Stimulated activated CD8-positive, alpha-beta memory T cell treated with anti-CD3 and anti-CD28 coated beads, Interleukin-15, amount 100 ng/mL, for 24 hours (primary cell): ENCODE results near the gene PSME3.
A peak's percentile ranks its signal among the peaks of the same experiment; 100 is the strongest.

Source experiments
- DNase-seq: peaks from one replicate; pipeline ENCODE4 v3.0.0-alpha.2; 2020; ENCODE audit warnings: low read depth

Gene PSME3

DNA sequence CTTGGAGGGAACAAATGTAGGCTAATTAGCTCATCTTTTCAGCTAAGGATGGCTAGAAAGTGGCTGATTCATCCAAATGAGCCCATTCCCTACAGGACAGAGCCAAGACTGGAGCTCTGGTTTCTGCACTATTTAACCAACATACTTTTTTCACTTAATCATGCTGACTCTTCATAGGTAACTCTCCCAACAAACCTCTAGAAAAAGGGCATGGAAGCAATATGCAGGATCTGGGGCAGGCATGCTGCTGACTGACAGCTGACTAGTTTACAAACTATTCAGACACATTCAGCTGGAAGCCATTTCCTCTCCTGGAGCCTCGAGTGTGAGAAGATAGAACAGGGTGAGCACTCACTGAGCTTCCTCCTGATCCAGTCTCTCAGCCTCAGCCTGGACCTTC is 15.3 kb upstream of the PSME3 start:
- no peak for DNase-seq

- no peak for DNase-seq
These were observed 14.8 kb upstream of the PSME3 start for GRCh38 chr17:42818379-42818778.

GRCh38 chr17:42819939-42820535 is 13.2 kb upstream of the PSME3 start:
- peak; percentile 29 for DNase-seq

DNA sequence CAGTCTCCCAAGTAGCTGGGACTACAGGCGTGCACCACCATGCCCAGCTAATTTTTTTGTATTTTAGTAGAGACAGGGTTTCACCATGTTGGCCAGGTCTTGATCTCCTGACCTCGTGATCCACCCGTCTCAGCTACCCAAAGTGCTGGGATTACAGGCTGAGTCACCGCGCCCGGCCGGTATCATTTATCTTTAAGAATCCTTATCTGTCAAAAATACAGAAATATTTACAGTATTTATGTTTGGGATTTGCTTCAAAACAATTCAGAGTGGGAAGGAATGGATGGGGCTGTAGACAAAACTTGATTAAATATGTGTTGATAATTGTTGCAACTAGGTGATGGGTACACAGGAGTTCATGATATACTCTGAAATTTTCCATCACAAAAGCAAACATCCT is 12.0 kb upstream of the PSME3 start:
- no peak for DNase-seq

GRCh38 chr17:42827472-42827871 is 5.7 kb upstream of the PSME3 start:
- no peak for DNase-seq

DNA sequence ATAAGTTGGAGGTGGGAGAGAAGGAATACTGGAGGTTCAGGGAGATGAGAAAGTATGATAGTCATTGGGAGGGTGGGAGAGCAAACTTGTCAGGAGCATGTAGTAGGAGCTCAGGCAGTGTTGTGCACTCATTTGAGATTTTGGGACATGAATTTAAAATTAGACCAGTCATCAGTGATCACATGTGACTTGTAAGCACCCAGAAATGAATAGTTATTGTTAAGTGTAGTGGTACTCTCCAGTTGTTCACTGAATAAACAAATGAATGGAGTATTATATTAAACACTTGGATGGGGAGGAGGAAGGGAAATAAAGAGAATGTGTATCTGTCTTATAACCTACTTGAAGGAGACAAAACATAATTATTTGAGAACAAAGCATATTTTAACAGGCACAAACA is 2.2 kb upstream of the PSME3 start:
- no peak for DNase-seq

DNA sequence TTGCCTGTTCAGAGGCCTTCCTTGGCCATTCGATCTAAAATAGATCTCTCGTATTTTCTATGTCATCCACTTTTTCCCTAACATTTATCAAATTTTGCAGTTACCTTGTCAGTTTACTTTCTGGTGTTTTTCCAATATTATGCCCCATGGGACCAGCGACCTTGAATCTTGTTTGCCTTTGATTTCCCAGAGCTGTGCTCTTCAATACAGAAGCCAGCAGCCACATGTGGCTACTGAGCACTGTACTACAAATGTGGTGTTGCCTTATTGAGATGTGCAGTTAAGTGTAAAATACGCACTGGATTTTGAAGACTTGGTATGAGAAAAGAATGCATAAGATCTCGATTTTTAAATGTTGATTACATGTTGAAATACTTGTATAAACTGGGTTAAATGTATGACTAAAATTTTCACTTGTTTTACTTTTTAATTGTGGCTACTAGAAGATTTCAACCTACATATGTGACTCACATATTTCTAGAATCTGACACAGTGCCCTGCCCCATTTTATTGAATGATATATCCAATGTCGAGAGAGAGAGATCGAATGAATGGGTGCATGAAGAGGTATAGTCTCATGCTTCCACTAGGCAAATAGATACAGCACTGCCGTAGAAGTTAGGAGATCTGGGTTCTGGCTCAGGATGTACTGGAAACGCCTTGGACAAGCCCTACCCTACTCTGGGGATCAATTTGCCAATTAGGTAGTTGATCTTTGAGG is 824 bp upstream of the PSME3 start:
- no peak for DNase-seq

DNA sequence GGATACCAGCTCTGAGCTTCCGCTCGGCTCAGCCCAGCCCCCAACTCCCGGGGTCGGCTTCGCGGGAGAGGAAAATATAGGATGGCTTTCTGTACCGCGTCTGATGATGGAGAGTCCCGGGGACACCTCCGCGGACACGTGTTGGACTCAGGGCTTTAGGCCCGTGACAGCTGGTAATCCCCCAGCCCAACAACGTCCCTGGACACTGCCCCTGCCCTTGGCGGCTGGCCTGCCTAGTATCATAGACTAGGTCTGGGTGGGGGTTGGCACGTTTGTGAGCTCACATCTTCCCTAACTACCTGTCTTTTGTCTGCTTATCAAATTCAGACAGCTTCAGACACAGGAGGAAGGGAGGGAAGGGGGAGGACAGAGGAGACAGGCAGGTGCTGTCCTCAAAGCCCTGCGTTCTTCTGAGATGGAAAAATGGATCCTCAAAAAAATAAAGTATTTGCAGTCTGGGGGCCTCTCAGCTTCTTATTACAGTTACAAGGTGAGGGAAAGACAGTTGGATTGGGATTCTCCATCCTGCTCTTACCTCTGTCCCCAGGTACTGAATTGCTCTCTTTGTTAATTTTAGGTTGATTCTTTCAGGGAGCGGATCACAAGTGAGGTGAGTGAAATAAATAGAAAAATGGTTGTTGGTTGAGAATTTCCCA is 698 bp downstream of the PSME3 start:
- no peak for DNase-seq

DNA sequence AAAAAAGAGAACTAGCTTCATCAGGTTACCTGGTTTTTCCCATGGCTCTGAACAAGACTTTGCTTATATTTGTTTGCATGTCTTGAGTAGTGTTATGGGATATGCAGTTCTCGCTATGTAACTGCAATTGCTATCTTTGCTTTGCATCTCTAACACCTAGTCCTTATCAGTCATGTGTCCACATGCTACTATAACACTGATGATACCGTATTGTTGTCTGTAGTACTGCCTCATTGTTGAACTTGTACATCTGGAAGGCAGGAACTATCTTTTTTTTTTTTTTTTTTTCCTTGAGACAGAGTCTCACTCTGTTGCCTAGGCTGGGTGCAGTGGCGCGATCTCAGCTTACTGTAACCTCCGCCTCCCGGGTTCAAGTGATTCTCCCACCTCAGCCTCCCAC is 2.5 kb downstream of the PSME3 start:
- DNase-seq, result no peak

GRCh38 chr17:42841975-42842685 is 8.9 kb downstream of the PSME3 start:
- DNase-seq, result no peak

- DNase-seq, result no peak
These were observed 10.2 kb downstream of the PSME3 start for GRCh38 chr17:42843358-42843934.

GRCh38 chr17:42844271-42844670 is 11.1 kb downstream of the PSME3 start, which contains the start of gene AOC2:
Gene AOC2 (plus strand): TSS chr17:42844580. CDS start chr17:42844627, 47 bp downstream.
- DNase-seq, result no peak

DNA sequence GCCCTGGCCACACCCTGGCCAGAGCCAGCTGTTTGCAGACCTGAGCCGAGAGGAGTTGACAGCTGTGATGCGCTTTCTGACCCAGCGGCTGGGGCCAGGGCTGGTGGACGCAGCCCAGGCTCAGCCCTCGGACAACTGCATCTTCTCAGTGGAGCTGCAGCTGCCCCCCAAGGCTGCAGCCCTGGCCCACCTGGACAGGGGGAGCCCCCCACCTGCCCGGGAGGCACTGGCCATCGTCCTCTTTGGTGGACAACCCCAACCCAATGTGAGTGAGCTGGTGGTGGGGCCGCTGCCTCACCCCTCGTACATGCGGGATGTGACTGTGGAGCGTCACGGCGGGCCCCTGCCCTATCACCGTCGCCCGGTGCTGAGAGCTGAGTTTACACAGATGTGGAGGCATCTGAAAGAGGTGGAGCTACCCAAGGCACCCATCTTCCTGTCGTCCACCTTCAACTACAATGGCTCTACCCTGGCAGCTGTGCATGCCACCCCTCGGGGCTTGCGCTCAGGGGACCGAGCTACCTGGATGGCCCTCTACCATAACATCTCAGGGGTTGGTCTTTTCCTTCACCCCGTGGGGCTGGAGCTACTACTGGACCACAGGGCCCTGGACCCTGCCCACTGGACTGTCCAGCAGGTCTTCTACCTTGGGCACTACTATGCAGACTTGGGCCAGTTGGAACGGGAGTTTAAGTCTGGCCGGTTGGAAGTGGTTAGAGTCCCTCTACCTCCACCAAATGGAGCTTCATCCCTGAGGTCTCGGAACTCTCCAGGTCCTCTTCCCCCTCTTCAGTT is 11.8 kb downstream of the PSME3 start:
- no peak for DNase-seq

- no peak for DNase-seq
These were observed 12.3 kb downstream of the PSME3 start for GRCh38 chr17:42845556-42845917.

- no peak for DNase-seq
These were observed 12.9 kb downstream of the PSME3 start for GRCh38 chr17:42845918-42846593.

GRCh38 chr17:42846594-42847280 is 13.5 kb downstream of the PSME3 start:
- DNase-seq, result no peak

DNA sequence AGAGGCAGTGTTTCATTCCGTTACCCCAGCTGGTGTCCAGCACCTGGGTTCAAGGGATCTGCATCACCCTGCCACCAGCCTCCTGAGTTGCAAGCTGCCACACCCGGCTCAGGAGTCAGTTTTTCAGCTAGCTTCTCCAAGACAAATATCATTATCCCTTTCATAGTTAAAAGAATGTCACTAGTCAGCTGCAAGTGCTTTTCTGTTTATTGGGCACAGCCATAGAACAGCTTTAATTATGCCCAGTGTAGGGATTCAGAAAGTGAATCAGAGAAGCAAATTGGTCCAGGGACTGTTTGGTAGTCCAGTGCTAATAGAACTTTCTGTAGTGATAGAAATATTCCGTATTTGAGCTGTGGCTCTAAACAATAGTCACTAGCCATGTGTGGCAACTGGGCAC is 14.9 kb downstream of the PSME3 start:
- DNase-seq, result no peak

GRCh38 chr17:42849031-42849430 is 15.8 kb downstream of the PSME3 start:
- DNase-seq, result no peak

DNA sequence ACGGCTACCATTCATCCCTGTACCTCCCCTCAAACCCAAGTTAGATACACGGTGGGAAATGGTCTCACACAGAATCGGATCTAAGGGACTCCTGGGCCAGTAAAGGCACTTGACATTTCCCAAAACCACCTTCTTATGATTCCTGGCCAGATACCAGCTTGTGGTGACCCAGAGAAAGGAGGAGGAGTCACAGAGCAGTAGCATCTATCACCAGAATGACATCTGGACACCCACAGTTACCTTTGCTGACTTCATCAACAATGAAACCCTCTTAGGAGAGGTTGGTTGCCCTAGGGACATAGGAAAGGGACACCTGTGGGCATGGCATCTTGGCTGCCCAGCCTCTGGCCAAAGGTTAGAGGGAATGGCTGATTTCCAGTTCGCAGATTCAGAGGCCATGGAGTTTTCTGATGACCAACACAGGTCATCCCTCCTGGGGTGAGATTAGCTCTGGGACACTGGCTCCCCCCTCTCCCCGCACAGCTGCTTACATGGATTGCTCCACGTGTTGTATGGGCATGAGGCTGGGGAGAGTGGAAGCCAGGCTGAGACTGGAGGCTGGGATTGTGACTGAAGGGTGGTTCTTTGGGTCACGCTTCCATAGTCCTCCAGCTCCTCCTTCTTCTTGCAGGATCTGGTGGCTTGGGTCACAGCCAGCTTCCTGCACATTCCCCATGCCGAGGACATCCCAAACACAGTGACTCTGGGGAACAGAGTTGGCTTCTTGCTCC is 16.4 kb downstream of the PSME3 start:
- no peak for DNase-seq

DNA sequence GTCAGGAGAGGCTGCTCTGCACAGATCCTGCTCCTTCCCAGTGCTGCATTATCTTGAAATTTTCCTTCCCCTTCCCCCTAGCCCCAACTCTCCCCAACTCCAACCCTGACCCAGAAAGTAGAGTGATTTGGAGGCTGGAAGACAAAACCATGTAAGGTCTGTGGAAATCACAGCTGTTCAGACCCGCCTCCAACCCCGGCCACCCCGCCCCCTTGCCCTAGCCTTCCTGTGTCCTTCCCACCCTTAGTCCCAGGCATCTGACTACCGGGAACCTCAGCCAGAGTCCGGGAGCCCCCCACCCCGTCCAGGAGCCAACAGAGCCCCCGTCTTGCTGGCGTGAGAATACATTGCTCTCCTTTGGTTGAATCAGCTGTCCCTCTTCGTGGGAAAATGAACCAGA is 17.8 kb downstream of the PSME3 start, which contains the start of gene AOC3:
TSS of gene AOC3 (plus strand) at position 246 of the 400 bp plus-strand sequence. CDS start at position 391, 145 bp downstream.
- no peak for DNase-seq
